K562 (cell line): ENCODE results near the gene PARK7. TPM values are rescaled to one million over a fixed set of nuclear protein-coding genes. Genes with fewer than 3 reads are reported as not detected.

Experiments used
- ARHGAP35 ChIP-seq: fragments of 450-650 bp; IDR thresholded peaks from 2 replicates; pipeline ENCODE4 v1.6.1; 2018; ENCODE audit not compliant: partially characterized antibody
- CBX8 ChIP-seq: fragments of 200-600 bp; sonication (generic); IDR thresholded peaks from 2 replicates; pipeline ENCODE4 v1.6.1; 2012; ENCODE audit warnings: borderline replicate concordance, mixed run types, low read depth, mild to moderate bottlenecking, moderate library complexity, mixed read lengths, low read length, control low read depth, inconsistent platforms; ENCODE audit not compliant: poor library complexity, severe bottlenecking; ENCODE audit errors: extremely low read depth
- ELF4 ChIP-seq: fragments of 450-650 bp; formaldehyde crosslinking; IDR thresholded peaks from 2 replicates; pipeline ENCODE4 v1.4.0; 2022; ENCODE audit warnings: missing genetic modification characterization
- MTA3 ChIP-seq: fragments of 450-650 bp; formaldehyde crosslinking; IDR thresholded peaks from 2 replicates; pipeline ENCODE4 v1.6.1; 2017; ENCODE audit warnings: mild to moderate bottlenecking, borderline replicate concordance
- RFX1 ChIP-seq: fragments of 450-650 bp; IDR thresholded peaks from 2 replicates; pipeline ENCODE4 v1.6.1; 2016; ENCODE audit warnings: mild to moderate bottlenecking, moderate library complexity
- SREBF1 ChIP-seq: fragments of 150-350 bp; IDR thresholded peaks from 2 replicates; pipeline ENCODE4 v1.6.1; 2014; ENCODE audit warnings: antibody characterized with exemption, low read depth, low read length, borderline replicate concordance
- TEAD4 ChIP-seq, 2 experiments: sonication (generic) in 1 of 2; formaldehyde crosslinking in 1 of 2; IDR thresholded peaks; 2 replicates each; pipeline versions ENCODE4 v1.6.1 to v1.8.0; 2012 to 2022; ENCODE audit warnings: borderline replicate concordance in 1 of 2, inconsistent platforms in 1 of 2, low read length in 1 of 2, mild to moderate bottlenecking in 1 of 2, missing genetic modification reagents in 1 of 2
- ZC3H4 ChIP-seq: sonication (generic); formaldehyde crosslinking; IDR thresholded peaks from 2 replicates; pipeline ENCODE4 v1.9.0; 2021; ENCODE audit warnings: missing genetic modification reagents, borderline replicate concordance
- polyA plus RNA-seq, 8 experiments: library from polyadenylated mRNA; depleted of rRNA in 4 of 8; stranded (reverse) in 5 of 8; unstranded in 3 of 8; fragments of >200 nt; fragmentation: Nextera tagmentation in 2 of 8; fragmentation: Illumina TruSeq in 1 of 8; extraction: Ambion mirVana in 2 of 8; extraction: Trizol in 1 of 8; gene quantifications; 2 replicates each; pipeline versions ENCODE4 v1.2.1 to v1.2.3, GENCODE V29; 2011 to 2014; ENCODE audit warnings: inconsistent platforms in 1 of 8, missing spikeins in 1 of 8
- total RNA-seq, 7 experiments: library from RNA; depleted of rRNA in 6 of 7; stranded (reverse); fragments of >200 nt in 6 of 7; fragmentation: Illumina TruSeq in 2 of 7; extraction: Trizol in 2 of 7; gene quantifications; 2 replicates each; pipeline versions ENCODE4 v1.2.1 to v1.2.3, GENCODE V29; 2011 to 2021; ENCODE audit warnings: low replicate concordance in 1 of 7
- TF ChIP-seq, protein P1 (sequence below): conservative IDR thresholded peaks from 2 replicates; pipeline ENCODE4 v1.6.1; 2011; ENCODE audit warnings: low read depth, mild to moderate bottlenecking, low read length; ENCODE audit not compliant: control insufficient read depth
- TF ChIP-seq, protein P2 (sequence below): sonication (generic); formaldehyde crosslinking; IDR thresholded peaks from 2 replicates; pipeline ENCODE4 v1.8.1; 2023; ENCODE audit warnings: mild to moderate bottlenecking, missing genetic modification reagents

PARK7 gene
- total and polyA plus RNA-seq, 9 of the 15 experiments (the other 6 are each of a cell fraction or from before 2014, with no cell fraction given) = 374 to 1,298 (median 484) TPM

- TF ChIP-seq, protein P1, sequence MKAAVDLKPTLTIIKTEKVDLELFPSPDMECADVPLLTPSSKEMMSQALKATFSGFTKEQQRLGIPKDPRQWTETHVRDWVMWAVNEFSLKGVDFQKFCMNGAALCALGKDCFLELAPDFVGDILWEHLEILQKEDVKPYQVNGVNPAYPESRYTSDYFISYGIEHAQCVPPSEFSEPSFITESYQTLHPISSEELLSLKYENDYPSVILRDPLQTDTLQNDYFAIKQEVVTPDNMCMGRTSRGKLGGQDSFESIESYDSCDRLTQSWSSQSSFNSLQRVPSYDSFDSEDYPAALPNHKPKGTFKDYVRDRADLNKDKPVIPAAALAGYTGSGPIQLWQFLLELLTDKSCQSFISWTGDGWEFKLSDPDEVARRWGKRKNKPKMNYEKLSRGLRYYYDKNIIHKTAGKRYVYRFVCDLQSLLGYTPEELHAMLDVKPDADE = no peak
- peak; percentile 94 for TF ChIP-seq CBX8
- TF ChIP-seq TEAD4 (IDR thresholded peaks at IDR 0.05; ENCODE audit: low read length) = no peak
- no peak for TF ChIP-seq TEAD4 (CRISPR knock-in tag; IDR thresholded peaks at IDR 0.05; ENCODE audit: borderline replicate concordance)
- no peak for TF ChIP-seq ELF4
- no peak for TF ChIP-seq ARHGAP35
- TF ChIP-seq RFX1 = peak; percentile 58
- TF ChIP-seq, protein P2, sequence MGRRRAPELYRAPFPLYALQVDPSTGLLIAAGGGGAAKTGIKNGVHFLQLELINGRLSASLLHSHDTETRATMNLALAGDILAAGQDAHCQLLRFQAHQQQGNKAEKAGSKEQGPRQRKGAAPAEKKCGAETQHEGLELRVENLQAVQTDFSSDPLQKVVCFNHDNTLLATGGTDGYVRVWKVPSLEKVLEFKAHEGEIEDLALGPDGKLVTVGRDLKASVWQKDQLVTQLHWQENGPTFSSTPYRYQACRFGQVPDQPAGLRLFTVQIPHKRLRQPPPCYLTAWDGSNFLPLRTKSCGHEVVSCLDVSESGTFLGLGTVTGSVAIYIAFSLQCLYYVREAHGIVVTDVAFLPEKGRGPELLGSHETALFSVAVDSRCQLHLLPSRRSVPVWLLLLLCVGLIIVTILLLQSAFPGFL = no peak
- no peak for TF ChIP-seq MTA3
- no peak for TF ChIP-seq ZC3H4
- TF ChIP-seq SREBF1 = no peak
These were observed 66.4 kb downstream of the PARK7 start (continued) for GRCh38 chr1:8027748-8028570.
